ENCODE results near the gene PAX8.
"Not testable (repeated sequence)": the region's sequence is repeated elsewhere in the genome, so short reads cannot be mapped to it uniquely, and the experiment has no call there.

DNA sequence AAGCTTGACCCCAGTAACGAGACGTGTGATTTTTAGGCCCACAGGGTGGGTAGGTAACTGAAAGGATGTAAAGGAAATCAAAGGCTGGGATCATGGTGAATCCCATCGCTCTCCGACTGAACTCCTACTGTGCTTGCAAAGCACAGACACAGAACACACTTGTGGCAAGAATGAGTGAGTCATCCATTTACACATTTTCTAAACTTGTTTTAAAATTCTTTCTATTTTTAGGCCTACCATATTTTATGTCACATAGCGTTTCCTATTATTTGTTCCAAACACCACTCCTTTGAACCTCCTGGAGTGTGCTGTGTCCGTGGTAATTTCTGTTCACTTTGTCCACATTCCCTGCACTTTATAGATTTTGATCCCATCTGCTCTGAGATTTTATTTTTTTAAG is 6.3 kb upstream of the PAX8 start:
- TF ChIP-seq CTCF (conservative IDR thresholded peaks at IDR 0.05; ENCODE audit: low read depth, low read length); EZH2phosphoT487 (IDR thresholded peaks at IDR 0.05; ENCODE audit: borderline replicate concordance, low read length); EZH2 (IDR thresholded peaks at IDR 0.05; ENCODE audit: low read length, unreplicated experiment): not testable (repeated sequence)
